HFFc6 (cell line): Measurements from ENCODE around the gene FOXJ3. TPM values are rescaled to one million over a fixed set of nuclear protein-coding genes. Genes with fewer than 3 reads are reported as not detected.
A peak's percentile ranks its signal among the peaks of the same experiment; 100 is the strongest.

Source experiments
- DNase-seq: peaks from one replicate; pipeline ENCODE4 v3.0.0-alpha.2; 2018
- H3K27ac Mint-ChIP-seq: 2 replicates; pipeline ENCODE4 v1.8.0; 2020; ENCODE audit warnings: mild to moderate bottlenecking, mixed read lengths
- H3K27me3 Mint-ChIP-seq: 2 replicates; pipeline ENCODE4 v1.8.0; 2021; ENCODE audit warnings: mild to moderate bottlenecking, moderate library complexity, mixed read lengths; ENCODE audit not compliant: insufficient read depth
- H3K36me3 Mint-ChIP-seq: 2 replicates; pipeline ENCODE4 v1.8.0; 2021; ENCODE audit warnings: low read depth, mixed read lengths
- H3K4me1 Mint-ChIP-seq: 2 replicates; pipeline ENCODE4 v1.8.0; 2020; ENCODE audit warnings: low read depth, mixed read lengths
- H3K4me3 Mint-ChIP-seq: 2 replicates; pipeline ENCODE4 v1.8.0; 2020; ENCODE audit warnings: mild to moderate bottlenecking, moderate library complexity, mixed read lengths
- H3K9me3 Mint-ChIP-seq: 2 replicates; pipeline ENCODE4 v1.8.0; 2020; ENCODE audit warnings: mild to moderate bottlenecking, mixed read lengths
- CTCF ChIP-seq: fragments of 200-600 bp; sonication (generic); IDR thresholded peaks from 2 replicates; pipeline ENCODE4 v1.5.0; 2021; ENCODE audit warnings: antibody characterized with exemption, mild to moderate bottlenecking
- total RNA-seq, 6 experiments: library from RNA; stranded (reverse); fragmentation: NEBNext Ultra II Directional; extraction: Animal tissue kit (Norgen Biotek cat#: 25700); gene quantifications; 2 replicates in 1 of 6; 3 replicates in 5 of 6; pipeline ENCODE4 v1.2.3, GENCODE V29; 2021

The FOXJ3 gene
- total RNA-seq, 6 experiments from 2014 or later, result 24.5 to 31.3 (median 28.9) TPM

DNA sequence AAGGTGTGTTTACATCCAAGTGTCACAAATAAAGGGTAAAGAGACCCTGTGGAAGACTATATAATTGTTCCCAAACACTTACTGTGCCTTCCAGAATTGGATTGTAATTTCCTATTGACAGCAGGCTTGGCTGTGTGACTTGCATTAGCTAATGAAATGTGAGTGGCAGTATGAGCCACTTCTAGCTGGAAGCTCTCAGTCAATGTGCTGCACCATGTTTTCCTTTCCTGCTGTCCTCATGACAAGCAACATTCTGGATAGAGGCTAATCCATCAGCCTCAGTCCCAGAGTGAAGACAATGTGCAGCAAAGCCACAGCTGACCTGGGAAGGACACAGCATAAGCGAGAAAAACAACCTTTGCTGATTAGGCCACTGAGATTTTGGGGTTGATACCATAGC lies 5.9 kb upstream of the FOXJ3 start:
- no peak overlapping the region for H3K27ac Mint-ChIP-seq
- H3K4me1 Mint-ChIP-seq, result peaks cover 15% of the 10 kb centered on the region
- no peaks in the 10 kb centered on the region for H3K9me3 Mint-ChIP-seq

DNA sequence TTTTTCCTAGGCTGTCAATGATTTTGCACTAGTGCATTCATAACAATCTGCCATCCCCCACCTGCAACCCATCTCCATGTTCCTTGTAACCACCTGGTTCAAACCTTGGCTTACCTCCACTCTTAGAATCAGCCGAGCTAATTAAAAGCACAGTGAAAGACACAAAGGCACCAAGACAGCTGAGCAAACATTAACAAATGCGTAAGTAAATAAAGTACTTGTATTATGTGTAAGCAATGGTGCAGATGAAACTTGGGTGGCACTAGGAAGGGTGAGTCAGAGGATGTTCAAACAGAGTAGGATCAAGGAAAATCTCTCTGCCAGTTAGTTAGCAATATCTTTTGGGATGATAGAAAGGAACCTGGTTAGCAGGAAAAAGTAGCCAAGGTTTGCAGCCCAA lies 5.1 kb upstream of the FOXJ3 start:
- peaks cover 2% of the 10 kb centered on the region; the same call in 1 of the 2 replicates for H3K27me3 Mint-ChIP-seq
- no peak overlapping the region for H3K4me3 Mint-ChIP-seq
- H3K27ac Mint-ChIP-seq, result no peak overlapping the region
- DNase-seq, result peak; percentile 52
- H3K9me3 Mint-ChIP-seq, result no peaks in the 10 kb centered on the region
- H3K4me1 Mint-ChIP-seq, result peaks cover 18% of the 10 kb centered on the region
- TF ChIP-seq CTCF, result no peak
- H3K36me3 Mint-ChIP-seq, result no peaks in the 10 kb centered on the region

More for the DNA sequence above, 5.9 kb upstream of the FOXJ3 start:
- no peak for TF ChIP-seq CTCF
- H3K36me3 Mint-ChIP-seq, result no peaks in the 10 kb centered on the region
- no peak for DNase-seq
- peaks cover 6% of the 10 kb centered on the region; the same call in 1 of the 2 replicates for H3K27me3 Mint-ChIP-seq
- H3K4me3 Mint-ChIP-seq, result no peak overlapping the region

DNA sequence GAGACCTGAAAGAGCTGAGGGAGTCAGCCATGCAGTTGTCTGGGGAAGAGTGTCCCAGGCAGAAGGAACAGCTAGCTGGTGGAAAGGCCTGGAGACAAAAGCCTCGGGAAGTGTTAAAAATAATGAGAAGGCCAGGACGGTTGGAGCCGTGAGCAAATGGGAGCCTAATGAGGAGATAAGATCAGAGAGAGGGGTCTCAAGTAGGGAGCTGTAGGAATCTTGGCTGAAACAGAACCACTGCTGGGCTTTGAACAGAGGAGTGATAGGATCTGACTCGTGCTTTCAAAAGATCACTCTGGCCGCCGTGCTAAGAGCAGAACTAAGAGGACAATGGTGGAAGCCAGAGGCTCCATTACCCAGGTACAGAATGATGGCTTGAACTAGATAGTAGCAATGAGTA lies 1.9 kb upstream of the FOXJ3 start:
- Mint-ChIP-seq H3K4me3 (no peak overlapping the region), H3K4me1 (peaks cover 37% of the 10 kb centered on the region), H3K27me3 (no peaks in the 10 kb centered on the region), H3K36me3 (no peaks in the 10 kb centered on the region), H3K27ac (no peak overlapping the region), H3K9me3 (no peaks in the 10 kb centered on the region)
- DNase-seq, result no peak
- TF ChIP-seq CTCF, result no peak

DNA sequence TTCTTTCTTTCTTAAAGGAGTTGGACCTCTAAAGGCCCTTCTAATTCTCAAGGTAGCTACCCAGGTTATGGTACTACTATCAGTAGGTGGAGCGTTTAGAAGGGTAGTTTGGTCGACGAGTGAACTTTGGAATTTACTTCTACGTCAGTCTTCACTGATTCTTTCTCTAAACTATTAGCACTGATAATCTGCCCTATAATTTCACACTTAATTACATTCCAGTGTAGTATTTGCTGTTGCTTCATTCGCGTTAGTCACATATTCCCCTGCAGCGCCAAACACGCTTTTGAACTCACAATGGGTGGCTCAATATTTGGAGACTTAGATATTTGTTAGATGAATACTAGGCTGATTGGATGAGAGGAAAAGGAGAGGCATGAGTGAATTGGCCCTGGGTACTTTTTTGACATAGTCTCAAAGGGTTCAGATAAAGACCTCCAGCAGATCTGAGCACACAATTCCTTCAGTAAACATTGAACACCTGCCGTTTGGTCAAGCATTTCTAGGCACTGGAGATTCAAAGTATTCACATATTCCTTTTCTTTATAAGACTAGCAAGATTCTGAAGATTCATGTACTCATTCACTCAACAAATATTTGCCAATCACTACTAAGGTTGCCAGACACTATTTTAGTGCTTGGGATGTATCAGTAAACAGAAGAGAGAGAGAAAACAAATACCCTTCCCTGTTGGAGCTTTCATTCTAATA lies 929 bp upstream of the FOXJ3 start:
- H3K27ac Mint-ChIP-seq, result peak overlapping the region; percentile 81
- DNase-seq, result peak; percentile 44

DNA sequence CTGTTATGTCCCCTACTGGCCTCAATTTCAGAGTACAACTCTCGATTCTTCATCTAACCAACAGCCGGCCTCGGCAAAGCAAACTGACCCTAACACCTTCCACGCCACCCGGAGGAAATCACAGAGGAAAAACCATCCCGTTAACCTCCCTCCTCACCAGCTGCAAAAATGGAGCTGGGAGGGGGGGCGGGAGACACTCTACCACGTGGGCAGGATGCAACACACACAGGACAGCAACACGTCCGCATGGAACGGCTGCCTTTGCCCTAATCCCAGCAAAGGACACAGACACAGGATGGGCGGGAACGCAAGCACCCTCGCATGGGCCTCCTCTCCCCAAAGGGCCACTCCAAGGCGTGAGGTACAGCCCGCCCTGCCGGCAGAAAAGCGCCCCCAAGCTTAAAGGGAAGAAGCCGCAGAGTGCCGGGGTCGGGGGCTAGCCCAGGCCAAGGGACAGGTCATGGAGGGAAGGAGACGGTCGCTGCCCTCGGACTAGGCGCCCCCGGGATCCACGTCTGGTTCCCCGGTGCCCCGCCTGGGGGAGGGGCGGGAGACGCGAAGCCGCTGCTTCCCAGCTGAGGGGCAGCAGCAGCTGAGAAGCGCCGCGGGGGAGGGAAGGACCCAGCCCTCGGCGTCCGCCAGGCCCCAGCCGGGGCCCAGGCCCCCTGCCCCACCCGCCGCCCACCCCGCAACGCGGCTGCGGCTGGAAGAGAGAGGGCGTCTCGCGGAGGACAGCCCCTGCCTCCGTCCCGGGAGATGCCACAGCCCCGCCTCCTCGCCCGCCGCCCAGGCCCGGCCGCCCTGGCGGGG lies 590 bp downstream of the FOXJ3 start:
- Mint-ChIP-seq H3K27ac (peak overlapping the region; percentile 81), H3K36me3 (no peaks in the 10 kb centered on the region), H3K27me3 (no peaks in the 10 kb centered on the region), H3K9me3 (no peaks in the 10 kb centered on the region), H3K4me3 (peak overlapping the region; percentile 93), H3K4me1 (peaks cover 37% of the 10 kb centered on the region)
- no peak; the same call in 1 of the 2 replicates for TF ChIP-seq CTCF
- DNase-seq, result peak; percentile 63

More for the DNA sequence above, 929 bp upstream of the FOXJ3 start:
- peak overlapping the region; percentile 91 for H3K4me3 Mint-ChIP-seq
- TF ChIP-seq CTCF, result no peak
- no peaks in the 10 kb centered on the region for H3K9me3 Mint-ChIP-seq
- H3K36me3 Mint-ChIP-seq, result no peaks in the 10 kb centered on the region
- H3K27me3 Mint-ChIP-seq, result no peaks in the 10 kb centered on the region
- peaks cover 43% of the 10 kb centered on the region for H3K4me1 Mint-ChIP-seq
